ENCODE results near the gene ANTKMT.

GRCh38 chr16:672851-673250, 48.1 kb upstream of the ANTKMT start:
- TF ChIP-seq JUND (IDR thresholded peaks at IDR 0.05; ENCODE audit: low read length) (no peak), MAFK (IDR thresholded peaks at IDR 0.05; ENCODE audit: low read depth, low read length) (no peak), RAD21 (IDR thresholded peaks at IDR 0.05 in 1 of 2, conservative IDR thresholded peaks at IDR 0.05 in 1 of 2; ENCODE audit: low read depth in 2 of 2, low read length in 2 of 2) (no peak), EZH2 (IDR thresholded peaks at IDR 0.05; ENCODE audit: low read depth, low read length, severe bottlenecking) (no peak), TEAD4 (IDR thresholded peaks at IDR 0.05; ENCODE audit: low read depth, low read length) (no peak), CTCF (IDR thresholded peaks at IDR 0.05; ENCODE audit: control extremely low read depth in 1 of 3, insufficient read depth in 1 of 3, low read depth in 1 of 3, low read length in 3 of 3) (no peak), POLR2AphosphoS5 (IDR thresholded peaks at IDR 0.05; ENCODE audit: low read depth, low read length) (no peak), POU5F1 (IDR thresholded peaks at IDR 0.05; ENCODE audit: low read depth, low read length) (no peak), RFX5 (IDR thresholded peaks at IDR 0.05; ENCODE audit: borderline replicate concordance, low read depth, low read length) (no peak), POLR2A (IDR thresholded peaks at IDR 0.05; ENCODE audit: control extremely low read depth in 1 of 2, low read depth in 2 of 2, low read length in 2 of 2) (no peak), ATF2 (IDR thresholded peaks at IDR 0.05; ENCODE audit: low read length) (no peak), SIX5 (IDR thresholded peaks at IDR 0.05; ENCODE audit: low read depth, low read length) (no peak), E2F6 (IDR thresholded peaks at IDR 0.05) (no peak)
